Endothelial cell of umbilical vein (primary cell): Measurements from ENCODE around the gene DCUN1D2. TPM values are rescaled to one million over a fixed set of nuclear protein-coding genes. Genes with fewer than 3 reads are reported as not detected.

Experiments
- BruUV-seq: library from RNA; stranded (reverse); fragments of 400-500 nt; replicated peaks from 2 replicates; lab custom pipeline; 2021; lab: Mats Ljungman, UMichigan
- CTCF ChIA-PET: fragments of 300-600, 350-600 bp; sonication (Branson Sonifier 250); formaldehyde crosslinking; loops from one replicate; lab custom pipeline; 2021; ENCODE audit warnings: antibody characterized with exemption, inconsistent platforms; lab: Charles Lee
- POLR2A ChIA-PET: fragments of 300-600, 350-600 bp; sonication (Branson Sonifier 250); formaldehyde crosslinking; loops from one replicate; lab custom pipeline; 2021; ENCODE audit warnings: antibody characterized with exemption, inconsistent platforms; lab: Charles Lee
- DNase-seq: peaks from one replicate; pipeline ENCODE4 v3.0.0-alpha.2; 2011; ENCODE audit warnings: low read depth, low spot score
- FAIRE-seq: peaks from 2 replicates; lab custom pipeline; 2011; peaks lifted over from hg19 to GRCh38; lab: Jason Lieb, UNC
- H2AFZ ChIP-seq: 2 replicates; pipeline ENCODE4 v1.6.0; 2012; ENCODE audit warnings: low read depth, low read length, control low read depth, inconsistent platforms
- H3K27ac ChIP-seq: 2 replicates; pipeline ENCODE4 v1.5.1; 2011; ENCODE audit warnings: low read depth, mild to moderate bottlenecking, control low read depth, low read length, moderate library complexity; ENCODE audit not compliant: insufficient read depth
- H3K27me3 ChIP-seq, 2 experiments: 2 replicates each; pipeline versions ENCODE4 v1.6.0 to v1.6.1; 2011; ENCODE audit warnings: low read length in 2 of 2, mixed read lengths in 1 of 2; ENCODE audit not compliant: control insufficient read depth in 2 of 2, insufficient read depth in 2 of 2
- H3K36me3 ChIP-seq, 2 experiments: 2 replicates in 1 of 2; 3 replicates in 1 of 2; pipeline ENCODE4 v1.5.1; 2011; ENCODE audit warnings: low read length in 2 of 2, mild to moderate bottlenecking in 1 of 2, moderate library complexity in 1 of 2; ENCODE audit not compliant: control insufficient read depth in 2 of 2, insufficient read depth in 2 of 2; ENCODE audit errors: extremely low read depth in 1 of 2
- H3K4me1 ChIP-seq: 3 replicates; pipeline ENCODE4 v1.5.1; 2011; ENCODE audit warnings: mild to moderate bottlenecking, low read length; ENCODE audit not compliant: control insufficient read depth, insufficient read depth; ENCODE audit errors: extremely low read depth
- H3K4me2 ChIP-seq: 2 replicates; pipeline ENCODE4 v1.6.1; 2011; ENCODE audit warnings: low read length, control low read depth, mixed read lengths; ENCODE audit not compliant: insufficient read depth
- H3K4me3 ChIP-seq, 3 experiments: fragments of 200-600 bp in 1 of 3; sonication (generic), shearing (Covaris generic) in 1 of 3; replicated peaks in 1 of 3; 2 replicates each; pipeline ENCODE4 v1.5.1; 2011 to 2016; ENCODE audit warnings: control low read depth in 3 of 3, low read length in 3 of 3, mild to moderate bottlenecking in 2 of 3, inconsistent platforms in 1 of 3, low read depth in 1 of 3, moderate library complexity in 1 of 3; ENCODE audit not compliant: insufficient read depth in 1 of 3
- H3K79me2 ChIP-seq: 2 replicates; pipeline ENCODE4 v1.6.0; 2012; ENCODE audit warnings: low read length, inconsistent platforms; ENCODE audit not compliant: control insufficient read depth, insufficient read depth
- H3K9ac ChIP-seq: replicated peaks from 2 replicates; pipeline ENCODE3; 2011; ENCODE audit warnings: low read length, control low read depth; ENCODE audit not compliant: insufficient read depth; ENCODE audit errors: extremely low read depth
- H3K9me1 ChIP-seq: replicated peaks from 3 replicates; pipeline ENCODE4 v1.6.0; 2011; ENCODE audit warnings: mild to moderate bottlenecking, low read length; ENCODE audit not compliant: control insufficient read depth, insufficient read depth; ENCODE audit errors: extremely low read depth
- H3K9me3 ChIP-seq: replicated peaks from 2 replicates; pipeline ENCODE4 v1.5.1; 2012; ENCODE audit warnings: low read length, inconsistent platforms; ENCODE audit not compliant: control insufficient read depth, insufficient read depth
- H4K20me1 ChIP-seq: replicated peaks from 2 replicates; pipeline ENCODE3; 2011; ENCODE audit warnings: mild to moderate bottlenecking, low read length; ENCODE audit not compliant: control insufficient read depth, insufficient read depth; ENCODE audit errors: extremely low read depth
- EZH2 ChIP-seq: IDR thresholded peaks from 2 replicates; pipeline ENCODE4 v1.6.1; 2012; ENCODE audit warnings: borderline replicate concordance, low read depth, mild to moderate bottlenecking, moderate library complexity, low read length, inconsistent platforms; ENCODE audit not compliant: severe bottlenecking
- FOS ChIP-seq: IDR thresholded peaks from 2 replicates; pipeline ENCODE4 v1.6.1; 2011; ENCODE audit warnings: mild to moderate bottlenecking, low read length, moderate library complexity, borderline replicate concordance; ENCODE audit not compliant: insufficient read depth
- GATA2 ChIP-seq: IDR thresholded peaks from 2 replicates; pipeline ENCODE4 v1.7.0; 2011; ENCODE audit warnings: low read depth, mild to moderate bottlenecking, moderate library complexity, mixed read lengths, low read length; ENCODE audit not compliant: insufficient read length, insufficient read depth
- JUN ChIP-seq: IDR thresholded peaks from 2 replicates; pipeline ENCODE4 v1.6.1; 2011; ENCODE audit warnings: borderline replicate concordance, low read depth; ENCODE audit not compliant: insufficient read length, insufficient read depth
- MYC ChIP-seq: IDR thresholded peaks from one replicate; pipeline ENCODE4 v1.6.1; 2011; ENCODE audit warnings: mild to moderate bottlenecking, low read depth, low read length
- POLR2A ChIP-seq: IDR thresholded peaks from 2 replicates; pipeline ENCODE4 v1.6.1; 2012; ENCODE audit warnings: low read depth, mild to moderate bottlenecking, control low read depth, low read length
- POLR2AphosphoS5 ChIP-seq: IDR thresholded peaks from 2 replicates; pipeline ENCODE4 v1.6.1; 2012; ENCODE audit warnings: low read depth, mild to moderate bottlenecking, control low read depth, low read length, moderate library complexity; ENCODE audit not compliant: insufficient read depth
- dilution Hi-C: fragments of 300-500 bp; cut with MboI; formaldehyde crosslinking; loops from one replicate; pipeline ENCODE4 v1.15.0; 2019; ENCODE audit warnings: low sequenced_read_pairs; ENCODE audit not compliant: extremely low pct_ligation_motif_present
- intact Hi-C: fragments of 100-400 bp; cut with micrococcal nuclease; formaldehyde crosslinking; loops from one replicate; pipeline ENCODE4 v1.10.0; 2022
- polyA plus RNA-seq, 4 experiments: library from polyadenylated mRNA; depleted of rRNA in 3 of 4; stranded (reverse) in 3 of 4; unstranded in 1 of 4; fragments of >200 nt; gene quantifications; 2 replicates each; pipeline versions ENCODE4 v1.2.1 to v1.2.3, GENCODE V29; 2011 to 2012; ENCODE audit warnings: missing spikeins in 1 of 4
- total RNA-seq: library from RNA; stranded (reverse); gene quantifications from 2 replicates; pipeline ENCODE4 v1.2.3, GENCODE V29; 2021
- TF ChIP-seq, protein P1 (sequence below): IDR thresholded peaks from 2 replicates; pipeline ENCODE4 v1.6.1; 2011; ENCODE audit not compliant: insufficient read depth, insufficient read length
- TF ChIP-seq, protein P2 (sequence below), 2 donors: IDR thresholded peaks; 1 replicate in 1 of 2; 2 replicates in 1 of 2; pipeline ENCODE4 v1.5.1; 2011; ENCODE audit warnings: low read length in 2 of 2, mild to moderate bottlenecking in 2 of 2, moderate library complexity in 2 of 2, control low read depth in 1 of 2, inconsistent platforms in 1 of 2, low read depth in 1 of 2; ENCODE audit not compliant: insufficient read depth in 1 of 2; ENCODE audit errors: extremely low read depth in 1 of 2

The DCUN1D2 gene
- total and polyA plus RNA-seq, 2 donors (not counting 3 experiments of a cell fraction or from before 2014, with no cell fraction given), result 10.5 to 24.9 TPM

DNA sequence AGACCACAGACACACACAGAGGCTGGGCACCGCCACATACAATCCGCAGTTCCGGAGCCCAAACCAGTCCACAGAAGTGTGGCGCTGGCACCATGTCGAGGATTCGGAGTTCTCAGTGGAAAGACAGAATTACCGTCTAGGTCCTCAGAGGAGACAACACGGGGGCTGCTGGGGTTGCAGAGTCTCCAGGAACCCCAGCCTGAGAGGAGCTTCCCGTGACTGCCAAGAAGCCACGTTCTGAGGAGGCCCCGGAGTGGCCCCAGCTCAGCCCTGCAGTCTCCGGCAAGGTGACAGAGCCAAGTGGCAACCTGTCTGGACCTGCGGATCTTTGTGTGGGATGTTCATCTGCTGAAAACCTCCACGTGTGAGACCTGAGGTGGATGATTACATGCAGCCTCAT lies 29.9 kb downstream of the DCUN1D2 start:
- Histone ChIP-seq H3K9me3 (no peaks in the 10 kb centered on the region), H3K4me2 (no peak overlapping the region), H2AFZ (no peak overlapping the region), H3K27ac (no peak overlapping the region), H3K4me3 (no peak overlapping the region), H3K36me3 (peaks cover 6 to 23% of the 10 kb centered on the region in 2 experiments), H3K4me1 (no peaks in the 10 kb centered on the region), H3K79me2 (no peaks in the 10 kb centered on the region), H4K20me1 (no peaks in the 10 kb centered on the region), H3K27me3 (no peaks in the 10 kb centered on the region), H3K9me1 (no peaks in the 10 kb centered on the region), H3K9ac (no peak overlapping the region)
- intact Hi-C loops (no loop called here), dilution Hi-C loops (no loop called here)
- DNase-seq, result no peak
- TF ChIP-seq, protein P1, sequence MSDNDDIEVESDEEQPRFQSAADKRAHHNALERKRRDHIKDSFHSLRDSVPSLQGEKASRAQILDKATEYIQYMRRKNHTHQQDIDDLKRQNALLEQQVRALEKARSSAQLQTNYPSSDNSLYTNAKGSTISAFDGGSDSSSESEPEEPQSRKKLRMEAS, result no peak
- no peak for TF ChIP-seq FOS
- TF ChIP-seq EZH2, result no peak
- no peak for TF ChIP-seq GATA2
- no peak for TF ChIP-seq MYC
- no peak for TF ChIP-seq POLR2A
- TF ChIP-seq POLR2AphosphoS5, result no peak
- no peak for TF ChIP-seq JUN
- ChIA-PET CTCF (interaction anchor here (4.9 kb wide), 1 partner anchor 101 kb away, joined by 70 read pairs; no protein-coding TSS in a partner anchor), POLR2A (no interaction called here)
- no TSS peak for BruUV-seq
- no peak for FAIRE-seq

DNA sequence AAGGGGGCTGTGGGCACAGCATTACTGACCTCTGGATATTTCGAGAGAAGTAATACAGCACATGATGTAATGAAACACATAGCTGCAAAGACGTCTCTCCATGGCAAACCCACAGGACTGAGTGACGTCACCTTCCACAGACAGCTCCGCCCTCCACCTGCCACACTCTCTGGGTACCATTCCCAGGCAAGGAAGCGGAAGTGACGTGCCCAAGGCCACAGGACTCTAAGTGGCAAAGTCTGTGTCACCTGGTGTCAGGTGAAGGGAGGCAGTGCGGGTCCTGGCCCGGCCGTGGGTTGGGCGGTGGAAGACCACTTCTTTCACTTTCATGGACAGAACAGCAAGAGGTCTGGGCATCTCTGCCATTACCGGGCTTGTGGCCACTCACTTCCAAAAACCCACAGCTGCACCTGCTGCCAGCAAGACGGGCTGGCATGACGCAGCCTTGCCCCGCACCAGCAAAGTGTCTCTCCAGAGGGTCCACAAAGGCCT lies 30.4 kb downstream of the DCUN1D2 start:
- ChIA-PET CTCF (interaction anchor here (4.9 kb wide), 1 partner anchor 102 kb away, joined by 70 read pairs; no protein-coding TSS in a partner anchor), POLR2A (no interaction called here)
- Histone ChIP-seq H3K79me2 (no peaks in the 10 kb centered on the region), H3K36me3 (peaks cover 6 to 23% of the 10 kb centered on the region in 2 experiments), H4K20me1 (no peaks in the 10 kb centered on the region), H3K9ac (no peak overlapping the region), H2AFZ (no peak overlapping the region), H3K4me1 (no peaks in the 10 kb centered on the region), H3K9me1 (no peaks in the 10 kb centered on the region), H3K27ac (no peak overlapping the region), H3K27me3 (no peaks in the 10 kb centered on the region), H3K4me3 (no peak overlapping the region), H3K9me3 (no peaks in the 10 kb centered on the region), H3K4me2 (no peak overlapping the region)
- FAIRE-seq (no peak), DNase-seq (no peak)
- no TSS peak for BruUV-seq
- intact Hi-C loops (no loop called here), dilution Hi-C loops (no loop called here)
- no peak for TF ChIP-seq POLR2A
- no peak for TF ChIP-seq POLR2AphosphoS5
- TF ChIP-seq FOS, result no peak
- TF ChIP-seq EZH2, result no peak
- TF ChIP-seq GATA2, result no peak
- TF ChIP-seq, protein P2, sequence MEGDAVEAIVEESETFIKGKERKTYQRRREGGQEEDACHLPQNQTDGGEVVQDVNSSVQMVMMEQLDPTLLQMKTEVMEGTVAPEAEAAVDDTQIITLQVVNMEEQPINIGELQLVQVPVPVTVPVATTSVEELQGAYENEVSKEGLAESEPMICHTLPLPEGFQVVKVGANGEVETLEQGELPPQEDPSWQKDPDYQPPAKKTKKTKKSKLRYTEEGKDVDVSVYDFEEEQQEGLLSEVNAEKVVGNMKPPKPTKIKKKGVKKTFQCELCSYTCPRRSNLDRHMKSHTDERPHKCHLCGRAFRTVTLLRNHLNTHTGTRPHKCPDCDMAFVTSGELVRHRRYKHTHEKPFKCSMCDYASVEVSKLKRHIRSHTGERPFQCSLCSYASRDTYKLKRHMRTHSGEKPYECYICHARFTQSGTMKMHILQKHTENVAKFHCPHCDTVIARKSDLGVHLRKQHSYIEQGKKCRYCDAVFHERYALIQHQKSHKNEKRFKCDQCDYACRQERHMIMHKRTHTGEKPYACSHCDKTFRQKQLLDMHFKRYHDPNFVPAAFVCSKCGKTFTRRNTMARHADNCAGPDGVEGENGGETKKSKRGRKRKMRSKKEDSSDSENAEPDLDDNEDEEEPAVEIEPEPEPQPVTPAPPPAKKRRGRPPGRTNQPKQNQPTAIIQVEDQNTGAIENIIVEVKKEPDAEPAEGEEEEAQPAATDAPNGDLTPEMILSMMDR (IDR thresholded peaks at IDR 0.05; ENCODE audit: extremely low read depth in 1 of 2, insufficient read depth in 1 of 2, low read depth in 1 of 2, low read length in 2 of 2), result no peak
- TF ChIP-seq MYC, result no peak
- no peak for TF ChIP-seq JUN
- TF ChIP-seq, protein P1, result no peak
